ENCODE results near the gene JPH3. TPM values are rescaled to one million over a fixed set of nuclear protein-coding genes. Genes with fewer than 3 reads are reported as not detected.

JPH3 gene
- polyA plus RNA-seq, 1 donor from 2014 or later, result 22.2 TPM

DNA sequence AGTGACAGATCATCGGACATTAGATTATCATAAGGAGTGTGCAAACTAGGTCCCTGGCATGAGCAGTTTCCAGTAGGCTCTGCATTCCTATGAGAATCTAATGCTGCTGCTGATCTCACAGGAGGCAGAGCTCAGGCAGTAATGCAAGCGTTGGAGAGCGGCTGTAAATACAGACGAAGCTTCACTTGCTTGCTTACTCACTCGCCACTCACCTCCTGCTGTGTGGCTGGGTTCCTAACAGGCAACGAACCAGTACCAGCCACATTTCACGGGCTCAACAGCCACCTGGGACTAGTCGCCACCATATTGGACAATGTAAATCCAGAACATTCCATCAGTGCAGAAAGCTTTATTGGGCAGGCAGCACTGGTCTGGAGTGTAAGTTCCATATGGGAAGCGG, 7.7 kb downstream of the JPH3 start:
- no peaks in the 10 kb centered on the region for H3K9me3 ChIP-seq (ENCODE audit: low read length)
- no peak overlapping the region for H3K4me3 ChIP-seq (ENCODE audit: low read length)
- H3K9ac ChIP-seq (ENCODE audit: low read length), result no peak overlapping the region
- H3K27ac ChIP-seq (ENCODE audit: low read length), result no peak overlapping the region
- no peak overlapping the region for H2AFZ ChIP-seq (ENCODE audit: low read depth, low read length)
- no peaks in the 10 kb centered on the region for H3K27me3 ChIP-seq (ENCODE audit: insufficient read depth, low read depth, low read length)
- H3K36me3 ChIP-seq (ENCODE audit: insufficient read depth, low read length), result no peaks in the 10 kb centered on the region
- H3F3A ChIP-seq (ENCODE audit: insufficient read depth, low read length, poor library complexity, severe bottlenecking), result no peaks in the 10 kb centered on the region
- no peaks in the 10 kb centered on the region for H3K9me2 ChIP-seq (ENCODE audit: insufficient read depth, low read length)
- H3K4me2 ChIP-seq (ENCODE audit: low read length), result no peak overlapping the region
- no peak for TF ChIP-seq MXI1 (conservative IDR thresholded peaks at IDR 0.05; ENCODE audit: poor library complexity, severe bottlenecking)
- TF ChIP-seq SMC3 (conservative IDR thresholded peaks at IDR 0.05; ENCODE audit: poor library complexity), result no peak
- TF ChIP-seq EP300 (conservative IDR thresholded peaks at IDR 0.05; ENCODE audit: poor library complexity, severe bottlenecking), result no peak
- TF ChIP-seq, protein P1, sequence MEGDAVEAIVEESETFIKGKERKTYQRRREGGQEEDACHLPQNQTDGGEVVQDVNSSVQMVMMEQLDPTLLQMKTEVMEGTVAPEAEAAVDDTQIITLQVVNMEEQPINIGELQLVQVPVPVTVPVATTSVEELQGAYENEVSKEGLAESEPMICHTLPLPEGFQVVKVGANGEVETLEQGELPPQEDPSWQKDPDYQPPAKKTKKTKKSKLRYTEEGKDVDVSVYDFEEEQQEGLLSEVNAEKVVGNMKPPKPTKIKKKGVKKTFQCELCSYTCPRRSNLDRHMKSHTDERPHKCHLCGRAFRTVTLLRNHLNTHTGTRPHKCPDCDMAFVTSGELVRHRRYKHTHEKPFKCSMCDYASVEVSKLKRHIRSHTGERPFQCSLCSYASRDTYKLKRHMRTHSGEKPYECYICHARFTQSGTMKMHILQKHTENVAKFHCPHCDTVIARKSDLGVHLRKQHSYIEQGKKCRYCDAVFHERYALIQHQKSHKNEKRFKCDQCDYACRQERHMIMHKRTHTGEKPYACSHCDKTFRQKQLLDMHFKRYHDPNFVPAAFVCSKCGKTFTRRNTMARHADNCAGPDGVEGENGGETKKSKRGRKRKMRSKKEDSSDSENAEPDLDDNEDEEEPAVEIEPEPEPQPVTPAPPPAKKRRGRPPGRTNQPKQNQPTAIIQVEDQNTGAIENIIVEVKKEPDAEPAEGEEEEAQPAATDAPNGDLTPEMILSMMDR (IDR thresholded peaks at IDR 0.05; ENCODE audit: poor library complexity, severe bottlenecking), result no peak
- no peak for TF ChIP-seq TAF1 (IDR thresholded peaks at IDR 0.05; ENCODE audit: low read depth)
- TF ChIP-seq POLR2AphosphoS5 (IDR thresholded peaks at IDR 0.05), result no peak
- TF ChIP-seq, protein P2, sequence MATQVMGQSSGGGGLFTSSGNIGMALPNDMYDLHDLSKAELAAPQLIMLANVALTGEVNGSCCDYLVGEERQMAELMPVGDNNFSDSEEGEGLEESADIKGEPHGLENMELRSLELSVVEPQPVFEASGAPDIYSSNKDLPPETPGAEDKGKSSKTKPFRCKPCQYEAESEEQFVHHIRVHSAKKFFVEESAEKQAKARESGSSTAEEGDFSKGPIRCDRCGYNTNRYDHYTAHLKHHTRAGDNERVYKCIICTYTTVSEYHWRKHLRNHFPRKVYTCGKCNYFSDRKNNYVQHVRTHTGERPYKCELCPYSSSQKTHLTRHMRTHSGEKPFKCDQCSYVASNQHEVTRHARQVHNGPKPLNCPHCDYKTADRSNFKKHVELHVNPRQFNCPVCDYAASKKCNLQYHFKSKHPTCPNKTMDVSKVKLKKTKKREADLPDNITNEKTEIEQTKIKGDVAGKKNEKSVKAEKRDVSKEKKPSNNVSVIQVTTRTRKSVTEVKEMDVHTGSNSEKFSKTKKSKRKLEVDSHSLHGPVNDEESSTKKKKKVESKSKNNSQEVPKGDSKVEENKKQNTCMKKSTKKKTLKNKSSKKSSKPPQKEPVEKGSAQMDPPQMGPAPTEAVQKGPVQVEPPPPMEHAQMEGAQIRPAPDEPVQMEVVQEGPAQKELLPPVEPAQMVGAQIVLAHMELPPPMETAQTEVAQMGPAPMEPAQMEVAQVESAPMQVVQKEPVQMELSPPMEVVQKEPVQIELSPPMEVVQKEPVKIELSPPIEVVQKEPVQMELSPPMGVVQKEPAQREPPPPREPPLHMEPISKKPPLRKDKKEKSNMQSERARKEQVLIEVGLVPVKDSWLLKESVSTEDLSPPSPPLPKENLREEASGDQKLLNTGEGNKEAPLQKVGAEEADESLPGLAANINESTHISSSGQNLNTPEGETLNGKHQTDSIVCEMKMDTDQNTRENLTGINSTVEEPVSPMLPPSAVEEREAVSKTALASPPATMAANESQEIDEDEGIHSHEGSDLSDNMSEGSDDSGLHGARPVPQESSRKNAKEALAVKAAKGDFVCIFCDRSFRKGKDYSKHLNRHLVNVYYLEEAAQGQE (IDR thresholded peaks at IDR 0.05; ENCODE audit: borderline replicate concordance), result no peak
- no peak for TF ChIP-seq EZH2 (IDR thresholded peaks at IDR 0.05; ENCODE audit: borderline replicate concordance, insufficient read depth, low read length, poor library complexity, severe bottlenecking)
- TF ChIP-seq RAD21 (conservative IDR thresholded peaks at IDR 0.05), result no peak
- H4K20me1 ChIP-seq (ENCODE audit: insufficient read depth), result peaks cover 7% of the 10 kb centered on the region
- H3K79me2 ChIP-seq (replicated peaks; ENCODE audit: insufficient read depth, low read length), result peaks cover 30% of the 10 kb centered on the region

DNA sequence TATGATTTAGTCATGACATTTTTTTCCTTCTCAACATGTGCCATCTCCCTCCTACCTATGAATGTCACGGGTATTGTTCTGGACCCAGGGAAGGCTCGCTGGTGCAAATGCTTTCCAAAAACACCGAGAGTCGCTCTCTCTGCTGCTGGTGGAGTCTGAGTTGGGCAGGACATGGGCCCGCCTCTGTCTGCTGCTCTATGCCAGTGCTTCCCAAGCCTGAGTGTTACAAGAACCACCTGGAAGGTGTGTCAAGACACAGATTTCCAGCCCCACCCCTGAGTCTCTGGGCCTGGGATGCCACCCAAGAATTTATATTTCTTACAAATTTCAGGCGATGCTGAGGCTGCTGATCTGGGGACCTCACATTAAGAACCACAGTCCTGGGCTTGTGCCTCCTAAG, 9.1 kb downstream of the JPH3 start:
- H3K9ac ChIP-seq (ENCODE audit: low read length), result no peak overlapping the region
- no peaks in the 10 kb centered on the region for H3K9me3 ChIP-seq (ENCODE audit: low read length)
- H3K27ac ChIP-seq (ENCODE audit: low read length), result no peak overlapping the region
- H3K9me2 ChIP-seq (ENCODE audit: insufficient read depth, low read length), result no peaks in the 10 kb centered on the region
- no peak overlapping the region for H3K4me3 ChIP-seq (ENCODE audit: low read length)
- H3K36me3 ChIP-seq (ENCODE audit: insufficient read depth, low read length), result no peaks in the 10 kb centered on the region
- no peaks in the 10 kb centered on the region for H3K27me3 ChIP-seq (ENCODE audit: insufficient read depth, low read depth, low read length)
- no peaks in the 10 kb centered on the region for H3F3A ChIP-seq (ENCODE audit: insufficient read depth, low read length, poor library complexity, severe bottlenecking)
- H2AFZ ChIP-seq (ENCODE audit: low read depth, low read length), result no peak overlapping the region
- H4K20me1 ChIP-seq (ENCODE audit: insufficient read depth), result no peaks in the 10 kb centered on the region
- peaks cover 16% of the 10 kb centered on the region for H3K79me2 ChIP-seq (replicated peaks; ENCODE audit: insufficient read depth, low read length)
- TF ChIP-seq MXI1 (conservative IDR thresholded peaks at IDR 0.05; ENCODE audit: poor library complexity, severe bottlenecking), result no peak
- no peak for TF ChIP-seq TAF1 (IDR thresholded peaks at IDR 0.05; ENCODE audit: low read depth)
- TF ChIP-seq, protein P1 (IDR thresholded peaks at IDR 0.05; ENCODE audit: poor library complexity, severe bottlenecking), result no peak
- no peak for TF ChIP-seq EZH2 (IDR thresholded peaks at IDR 0.05; ENCODE audit: borderline replicate concordance, insufficient read depth, low read length, poor library complexity, severe bottlenecking)
- no peak for TF ChIP-seq SMC3 (conservative IDR thresholded peaks at IDR 0.05; ENCODE audit: poor library complexity)
- TF ChIP-seq, protein P2 (IDR thresholded peaks at IDR 0.05; ENCODE audit: borderline replicate concordance), result no peak
- no peak for TF ChIP-seq RAD21 (conservative IDR thresholded peaks at IDR 0.05)
- TF ChIP-seq EP300 (conservative IDR thresholded peaks at IDR 0.05; ENCODE audit: poor library complexity, severe bottlenecking), result no peak
- TF ChIP-seq POLR2AphosphoS5 (IDR thresholded peaks at IDR 0.05), result no peak
- no peak overlapping the region for H3K4me2 ChIP-seq (ENCODE audit: low read length)
